Measurements from ENCODE around the gene SERTAD2.

Gene SERTAD2

DNA sequence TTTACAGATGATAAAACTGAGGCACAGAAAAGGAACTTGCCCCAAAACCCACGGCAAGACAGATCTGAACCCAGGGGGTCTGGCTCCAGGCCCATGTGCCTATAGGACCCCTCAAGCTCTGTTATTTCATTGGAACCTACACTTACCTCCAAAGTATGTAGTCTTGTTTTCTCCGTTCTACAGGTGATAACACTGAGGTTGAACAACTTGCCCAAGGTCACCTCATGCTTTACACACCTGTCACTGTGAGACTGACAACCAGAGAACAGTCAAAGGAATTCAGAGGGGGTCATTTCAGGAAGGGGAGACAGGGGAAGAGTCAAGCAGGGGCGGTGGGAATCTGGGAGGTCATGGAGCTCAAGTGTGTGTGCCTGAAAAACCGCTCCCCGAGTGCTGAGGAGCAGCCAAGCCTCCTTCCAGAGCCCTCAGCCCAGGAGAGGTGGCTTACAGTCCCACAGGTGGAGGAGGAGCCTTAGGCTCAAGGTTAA, 47.7 kb downstream of the SERTAD2 start:
- H3K27ac ChIP-seq = no peak overlapping the region
- TF ChIP-seq, protein P1, sequence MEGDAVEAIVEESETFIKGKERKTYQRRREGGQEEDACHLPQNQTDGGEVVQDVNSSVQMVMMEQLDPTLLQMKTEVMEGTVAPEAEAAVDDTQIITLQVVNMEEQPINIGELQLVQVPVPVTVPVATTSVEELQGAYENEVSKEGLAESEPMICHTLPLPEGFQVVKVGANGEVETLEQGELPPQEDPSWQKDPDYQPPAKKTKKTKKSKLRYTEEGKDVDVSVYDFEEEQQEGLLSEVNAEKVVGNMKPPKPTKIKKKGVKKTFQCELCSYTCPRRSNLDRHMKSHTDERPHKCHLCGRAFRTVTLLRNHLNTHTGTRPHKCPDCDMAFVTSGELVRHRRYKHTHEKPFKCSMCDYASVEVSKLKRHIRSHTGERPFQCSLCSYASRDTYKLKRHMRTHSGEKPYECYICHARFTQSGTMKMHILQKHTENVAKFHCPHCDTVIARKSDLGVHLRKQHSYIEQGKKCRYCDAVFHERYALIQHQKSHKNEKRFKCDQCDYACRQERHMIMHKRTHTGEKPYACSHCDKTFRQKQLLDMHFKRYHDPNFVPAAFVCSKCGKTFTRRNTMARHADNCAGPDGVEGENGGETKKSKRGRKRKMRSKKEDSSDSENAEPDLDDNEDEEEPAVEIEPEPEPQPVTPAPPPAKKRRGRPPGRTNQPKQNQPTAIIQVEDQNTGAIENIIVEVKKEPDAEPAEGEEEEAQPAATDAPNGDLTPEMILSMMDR (IDR thresholded peaks at IDR 0.05) = no peak

DNA sequence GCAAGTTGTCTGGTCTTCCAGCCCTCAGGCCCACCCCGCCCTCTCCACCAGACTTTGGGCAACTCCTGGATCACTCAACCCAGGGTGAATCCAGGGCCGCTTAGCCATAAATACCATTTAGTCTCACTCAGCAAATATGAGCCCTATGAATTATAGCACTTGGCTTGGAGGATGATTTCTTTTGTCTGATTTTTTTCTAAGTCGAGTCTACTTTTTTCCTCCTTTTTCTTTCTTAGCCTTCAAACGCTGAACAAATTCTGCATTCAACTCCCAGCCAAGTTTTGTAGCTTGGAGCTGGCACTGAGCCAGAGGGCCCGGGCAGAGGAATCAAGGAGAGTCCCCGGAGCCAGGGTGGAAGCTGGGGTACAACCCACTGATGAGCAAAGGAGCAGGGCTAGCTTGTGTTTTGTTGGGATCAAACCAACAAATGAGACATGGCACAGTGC, 48.7 kb downstream of the SERTAD2 start:
- H3K27ac ChIP-seq = no peak overlapping the region
- TF ChIP-seq ZFX (IDR thresholded peaks at IDR 0.05; ENCODE audit: borderline replicate concordance) = no peak
- TF ChIP-seq, protein P1 (IDR thresholded peaks at IDR 0.05) = no peak

DNA sequence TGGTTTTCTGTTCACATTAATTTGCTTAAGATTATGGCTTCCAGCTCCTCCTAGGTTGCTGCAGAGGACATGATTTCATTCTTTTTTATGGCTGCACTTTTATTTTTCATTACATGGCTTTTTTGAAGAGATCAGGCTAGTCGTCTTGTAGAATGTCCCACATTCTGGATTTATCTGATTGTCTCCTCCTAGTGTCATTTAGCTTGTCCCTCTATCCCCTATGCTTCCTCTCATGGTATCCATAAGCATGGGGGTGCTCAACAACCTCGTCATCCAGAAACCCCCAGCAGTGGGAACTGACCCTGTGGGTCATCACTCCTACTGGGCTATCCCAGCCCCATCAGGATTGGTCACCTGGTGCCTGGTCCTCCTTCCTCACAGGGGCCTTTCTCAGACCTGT, 49.6 kb downstream of the SERTAD2 start:
- TF ChIP-seq, protein P1 (IDR thresholded peaks at IDR 0.05) = no peak
- no peak for TF ChIP-seq ZFX (IDR thresholded peaks at IDR 0.05; ENCODE audit: borderline replicate concordance)
- no peak overlapping the region for H3K27ac ChIP-seq

DNA sequence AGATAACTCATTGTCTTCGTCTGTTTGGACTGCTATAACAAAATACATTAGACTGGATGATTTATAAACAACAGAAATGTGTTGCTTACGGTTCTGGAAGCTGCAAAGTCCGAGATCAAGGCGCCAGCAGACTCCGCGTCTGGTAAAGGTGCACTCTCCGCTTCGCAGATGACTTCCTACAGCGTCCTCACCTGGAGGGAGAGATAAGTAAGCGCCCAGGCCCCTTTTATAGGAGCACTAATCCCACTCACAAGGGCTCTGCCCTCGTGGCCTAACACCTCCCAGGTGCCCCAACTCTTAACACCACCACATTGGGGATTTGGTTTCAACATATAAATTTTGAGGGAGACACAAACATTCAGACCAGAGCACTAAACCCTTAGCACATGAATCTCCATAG, 51.3 kb downstream of the SERTAD2 start:
- no peak for TF ChIP-seq ZFX (IDR thresholded peaks at IDR 0.05; ENCODE audit: borderline replicate concordance)
- TF ChIP-seq, protein P1 (IDR thresholded peaks at IDR 0.05) = no peak
- H3K27ac ChIP-seq = no peak overlapping the region

DNA sequence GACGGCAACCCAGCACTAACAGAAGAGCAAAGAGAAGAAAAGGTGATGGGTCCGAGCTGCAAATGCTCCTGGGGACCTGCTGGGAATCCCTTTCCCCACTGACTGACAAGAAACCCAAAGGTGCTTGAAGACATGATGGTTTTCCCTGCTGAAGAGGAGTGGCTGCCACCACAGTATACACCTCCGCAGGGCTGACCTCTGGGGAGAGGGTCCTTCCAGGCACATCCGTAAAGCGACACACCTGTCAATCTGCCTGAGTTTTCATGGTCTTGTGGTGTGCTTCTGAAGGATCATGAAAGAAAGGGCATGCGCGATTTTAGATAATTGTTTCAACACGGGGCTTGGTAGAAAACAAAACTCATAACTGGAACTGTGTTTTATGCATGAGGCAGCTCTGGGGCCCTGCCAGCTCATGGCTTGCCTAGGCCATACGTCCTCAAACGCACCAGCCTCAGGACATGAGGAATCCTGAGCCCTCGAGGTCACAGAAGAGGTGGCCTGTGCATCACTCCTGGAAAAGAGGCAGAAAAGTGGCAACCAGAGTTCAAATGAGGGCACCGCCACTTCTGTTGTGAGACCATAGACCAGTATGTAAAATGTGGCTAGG, 51.8 kb downstream of the SERTAD2 start:
- H3K27ac ChIP-seq = no peak overlapping the region
- TF ChIP-seq, protein P1 (IDR thresholded peaks at IDR 0.05) = no peak
- no peak for TF ChIP-seq ZFX (IDR thresholded peaks at IDR 0.05; ENCODE audit: borderline replicate concordance)

DNA sequence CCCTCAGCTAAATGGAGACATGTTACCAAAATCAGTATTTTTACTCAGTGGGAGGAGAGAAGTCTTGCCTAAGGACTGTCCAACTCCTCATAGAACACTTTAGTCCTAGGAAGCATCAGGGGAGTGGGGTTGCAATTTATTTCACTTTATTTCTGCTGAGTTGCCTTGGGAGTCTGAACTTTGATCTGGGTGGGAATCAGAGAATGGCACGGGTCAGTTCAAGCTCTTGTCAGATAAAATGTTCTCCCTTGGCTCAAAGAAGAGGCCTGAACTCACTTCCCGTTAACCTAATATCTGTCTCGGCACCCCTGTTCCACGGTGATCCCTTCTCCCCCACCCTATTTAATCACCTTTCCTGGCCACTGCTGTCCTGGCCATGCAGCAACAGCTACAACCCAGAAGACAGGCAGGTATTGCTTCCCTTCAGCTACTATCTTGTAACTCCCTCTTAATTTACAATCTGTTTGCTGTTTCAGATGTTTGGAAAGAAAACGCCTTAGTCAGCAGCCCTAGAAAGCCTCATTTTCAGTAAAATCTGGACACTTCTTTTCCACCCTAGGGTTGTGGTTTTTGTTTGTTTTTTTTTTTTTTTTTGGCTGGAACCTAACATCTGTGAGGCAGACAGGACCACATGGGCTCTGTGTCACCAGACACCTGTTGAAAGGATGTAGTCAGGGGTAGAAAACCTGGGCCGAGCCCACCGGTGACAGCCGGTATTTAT, 52.5 kb downstream of the SERTAD2 start:
- no peak for TF ChIP-seq ZFX (IDR thresholded peaks at IDR 0.05; ENCODE audit: borderline replicate concordance)
- TF ChIP-seq, protein P1 (IDR thresholded peaks at IDR 0.05) = no peak
- H3K27ac ChIP-seq = no peak overlapping the region

DNA sequence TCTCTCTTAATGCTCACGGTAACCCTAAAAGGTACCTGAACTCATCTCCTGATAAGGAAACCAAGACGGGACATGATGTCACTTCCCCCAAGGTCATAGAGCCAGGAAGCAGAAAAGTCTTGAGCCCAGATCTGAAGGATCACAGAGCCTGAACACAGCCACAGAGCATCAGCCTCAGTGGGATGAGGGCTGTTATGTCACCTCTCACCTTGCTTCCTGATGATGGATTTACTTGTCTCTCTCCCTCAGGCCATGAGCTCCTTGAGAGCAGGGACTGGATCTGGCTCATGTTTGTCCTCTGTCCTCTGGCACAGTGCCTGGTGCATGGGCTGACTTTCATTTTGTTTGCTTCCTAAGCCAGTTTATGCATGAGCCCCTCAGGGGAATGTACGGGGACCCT, 54.2 kb downstream of the SERTAD2 start:
- no peak for TF ChIP-seq ZFX (IDR thresholded peaks at IDR 0.05; ENCODE audit: borderline replicate concordance)
- TF ChIP-seq, protein P1 (IDR thresholded peaks at IDR 0.05) = no peak
- H3K27ac ChIP-seq = no peak overlapping the region

All from 22Rv1 (cell line).